Kidney (tissue), 14 donors: ENCODE data around the gene PRICKLE4. TPM values are rescaled to one million over a fixed set of nuclear protein-coding genes. Genes with fewer than 3 reads are reported as not detected.
A peak's percentile ranks its signal among the peaks of the same experiment; 100 is the strongest.

Experiments used
- DNase-seq, 5 donors: peaks; one replicate each; pipeline ENCODE4 v3.0.0-alpha.2; 2013 to 2020
- FAIRE-seq: peaks from 2 replicates; lab custom pipeline; 2012; peaks lifted over from hg19 to GRCh38; lab: Jason Lieb, UNC
- H3K27ac ChIP-seq, 2 donors: one replicate each; pipeline ENCODE4 v1.7.0; 2013; ENCODE audit warnings: low read depth in 2 of 2, low read length in 2 of 2, inconsistent platforms in 1 of 2
- H3K27me3 ChIP-seq: one replicate; pipeline ENCODE4 v1.7.1; 2013; ENCODE audit warnings: low read length, inconsistent platforms; ENCODE audit not compliant: control insufficient read depth, insufficient read depth
- H3K36me3 ChIP-seq, 3 donors: one replicate each; pipeline versions ENCODE4 v1.7.0 to v1.7.1; 2013; ENCODE audit warnings: low read length in 3 of 3, control low read depth in 1 of 3, inconsistent platforms in 1 of 3; ENCODE audit not compliant: insufficient read depth in 3 of 3, control insufficient read depth in 2 of 3
- H3K4me1 ChIP-seq, 3 donors: one replicate each; pipeline versions ENCODE4 v1.7.0 to v1.7.1; 2013; ENCODE audit warnings: low read length in 3 of 3, inconsistent platforms in 1 of 3, low read depth in 1 of 3; ENCODE audit not compliant: control insufficient read depth in 2 of 3, insufficient read depth in 2 of 3
- H3K4me3 ChIP-seq, 3 donors: one replicate each; pipeline versions ENCODE4 v1.7.0 to v1.8.1; 2013; ENCODE audit warnings: low read length in 3 of 3, control low read depth in 1 of 3, inconsistent platforms in 1 of 3
- H3K9ac ChIP-seq, 3 donors: one replicate each; pipeline versions ENCODE4 v1.7.0 to v1.7.1; 2013; ENCODE audit warnings: low read length in 3 of 3, control low read depth in 1 of 3, inconsistent platforms in 1 of 3
- H3K9me3 ChIP-seq, 3 donors: one replicate each; pipeline versions ENCODE4 v1.7.0 to v1.7.1; 2013; ENCODE audit warnings: low read length in 3 of 3, control low read depth in 1 of 3, inconsistent platforms in 1 of 3; ENCODE audit not compliant: control insufficient read depth in 2 of 3, insufficient read depth in 1 of 3
- intact Hi-C: fragments of 100-400 bp; cut with DNase I; formaldehyde crosslinking; loops from one replicate; pipeline ENCODE4 v1.11.1; 2022
- polyA plus RNA-seq: library from polyadenylated mRNA; stranded (reverse); fragments of 350-450 nt; fragmentation: Illumina TruSeq; extraction: RNeasy Lipid Tissue Mini Kit (QIAGEN cat#74804); gene quantifications from one replicate; pipeline ENCODE4 v1.2.3, GENCODE V29; 2014; ENCODE audit warnings: low read depth, low replicate concordance; ENCODE audit not compliant: insufficient read depth
- total RNA-seq: library from RNA; stranded (reverse); fragmentation: NEBNext Ultra II Directional; extraction: Animal tissue kit (Norgen Biotek cat#: 25700); gene quantifications from one replicate; pipeline ENCODE4 v1.2.1, GENCODE V29; 2021
- TF ChIP-seq, protein P1 (sequence below): IDR thresholded peaks from 3 replicates; pipeline ENCODE4 v1.5.1; 2012; ENCODE audit warnings: mild to moderate bottlenecking, moderate library complexity, borderline replicate concordance; ENCODE audit not compliant: insufficient read depth; ENCODE audit errors: extremely low read depth
- donor health status: control.
- donor health status: control.
- donor health status: control.
- donor health status: control.
- donor health status: control.
- donor health status: DM: yes; HTN: yes; CAD: no.
- donor health status: Normal renal cell carcinoma (clear cell type).

PRICKLE4 gene
- total and polyA plus RNA-seq, 2 donors from 2014 or later: 1.4 to 6.5 TPM

DNA sequence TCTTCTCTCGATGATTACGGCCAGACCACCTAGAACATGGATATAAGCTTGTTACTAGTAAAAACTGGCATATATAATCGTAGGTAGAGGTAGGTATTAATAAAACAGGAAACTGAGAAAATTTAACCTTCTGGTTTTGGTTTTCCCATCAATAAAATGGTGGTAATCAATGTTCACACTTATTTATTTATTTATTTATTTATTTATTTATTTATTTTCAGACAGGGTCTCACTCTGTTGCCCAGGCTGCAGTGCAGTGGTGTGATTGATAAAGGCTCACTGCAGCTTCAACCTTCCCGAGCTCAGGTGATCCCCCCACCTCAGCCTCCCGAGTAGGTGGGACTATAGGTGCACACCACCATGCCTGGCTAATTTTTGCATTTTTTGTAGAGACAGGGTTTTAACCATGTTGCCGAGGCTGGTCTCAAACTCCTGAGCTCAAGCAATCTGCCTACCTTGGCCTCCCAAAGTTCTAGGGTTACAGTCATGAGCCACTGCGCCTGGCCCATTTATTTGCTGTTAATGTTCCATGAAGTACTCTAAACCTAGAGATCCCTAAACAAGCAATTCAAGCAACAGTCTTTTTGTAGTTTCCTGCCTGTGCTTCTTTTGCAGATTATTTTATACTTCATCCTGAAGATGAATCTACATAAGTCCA lies 18.4 kb downstream of the PRICKLE4 start:
- FAIRE-seq (no peak), DNase-seq (peak in 3 of 5 donors; percentile 59 to 82 (median 72))
- Histone ChIP-seq H3K9ac (no peak overlapping the region), H3K4me3 (no peak overlapping the region), H3K27ac (no peak overlapping the region), H3K27me3 (no peaks in the 10 kb centered on the region), H3K4me1 (peaks cover 0 to 3% (median 3%) of the 10 kb centered on the region in 3 donors), H3K9me3 (no peaks in the 10 kb centered on the region), H3K36me3 (peaks cover 0 to 7% (median 0%) of the 10 kb centered on the region in 3 donors)
- TF ChIP-seq, protein P1, sequence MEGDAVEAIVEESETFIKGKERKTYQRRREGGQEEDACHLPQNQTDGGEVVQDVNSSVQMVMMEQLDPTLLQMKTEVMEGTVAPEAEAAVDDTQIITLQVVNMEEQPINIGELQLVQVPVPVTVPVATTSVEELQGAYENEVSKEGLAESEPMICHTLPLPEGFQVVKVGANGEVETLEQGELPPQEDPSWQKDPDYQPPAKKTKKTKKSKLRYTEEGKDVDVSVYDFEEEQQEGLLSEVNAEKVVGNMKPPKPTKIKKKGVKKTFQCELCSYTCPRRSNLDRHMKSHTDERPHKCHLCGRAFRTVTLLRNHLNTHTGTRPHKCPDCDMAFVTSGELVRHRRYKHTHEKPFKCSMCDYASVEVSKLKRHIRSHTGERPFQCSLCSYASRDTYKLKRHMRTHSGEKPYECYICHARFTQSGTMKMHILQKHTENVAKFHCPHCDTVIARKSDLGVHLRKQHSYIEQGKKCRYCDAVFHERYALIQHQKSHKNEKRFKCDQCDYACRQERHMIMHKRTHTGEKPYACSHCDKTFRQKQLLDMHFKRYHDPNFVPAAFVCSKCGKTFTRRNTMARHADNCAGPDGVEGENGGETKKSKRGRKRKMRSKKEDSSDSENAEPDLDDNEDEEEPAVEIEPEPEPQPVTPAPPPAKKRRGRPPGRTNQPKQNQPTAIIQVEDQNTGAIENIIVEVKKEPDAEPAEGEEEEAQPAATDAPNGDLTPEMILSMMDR: no peak
- intact Hi-C loops: no loop called here

GRCh38 chr6:41799559-41799911 lies 19.0 kb downstream of the PRICKLE4 start:
- DNase-seq (peak in 2 of 5 donors; percentile 26 to 52), FAIRE-seq (no peak)
- intact Hi-C loops: no loop called here
- Histone ChIP-seq H3K4me3 (no peak overlapping the region), H3K4me1 (peaks cover 0 to 3% (median 3%) of the 10 kb centered on the region in 3 donors), H3K36me3 (peaks cover 0 to 7% (median 0%) of the 10 kb centered on the region in 3 donors), H3K9me3 (no peaks in the 10 kb centered on the region), H3K9ac (peak overlapping the region in 1 of 3 donors; percentile 8), H3K27me3 (no peaks in the 10 kb centered on the region), H3K27ac (no peak overlapping the region)
- TF ChIP-seq, protein P1: no peak

DNA sequence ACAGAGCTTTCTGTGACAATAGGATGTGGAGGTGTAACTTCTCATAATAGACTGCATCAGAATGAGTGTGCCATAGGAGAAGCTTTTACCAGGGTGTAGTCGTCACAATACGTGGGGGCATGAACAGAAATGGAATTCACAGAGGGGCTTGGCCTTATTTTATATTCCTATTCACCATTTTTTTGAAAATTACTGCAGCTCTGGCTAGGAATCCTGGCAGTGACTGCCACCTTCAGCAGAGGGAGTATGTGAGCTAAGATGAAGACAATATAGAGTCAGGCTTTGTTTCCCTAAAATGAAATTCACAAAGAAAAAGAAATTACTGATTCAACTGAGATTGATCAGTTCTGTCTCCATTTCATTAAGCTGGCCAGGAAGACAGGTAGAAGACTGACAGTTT lies 20.8 kb downstream of the PRICKLE4 start:
- peak in 1 of 5 donors; percentile 19 for DNase-seq
- no peaks in the 10 kb centered on the region for H3K27me3 ChIP-seq
- no peaks in the 10 kb centered on the region for H3K9me3 ChIP-seq
- H3K4me3 ChIP-seq: no peak overlapping the region
- TF ChIP-seq, protein P1: peak; percentile 11
- no peak for FAIRE-seq
- peaks cover 0 to 3% (median 0%) of the 10 kb centered on the region in 3 donors for H3K36me3 ChIP-seq
- peaks cover 0 to 3% (median 3%) of the 10 kb centered on the region in 3 donors for H3K4me1 ChIP-seq
- intact Hi-C loops: no loop called here
- no peak overlapping the region for H3K9ac ChIP-seq
- H3K27ac ChIP-seq: no peak overlapping the region
